ENCODE data around the gene RPL10A. TPM values are rescaled to one million over a fixed set of nuclear protein-coding genes. Genes with fewer than 3 reads are reported as not detected.

The RPL10A gene
- total RNA-seq, 1 donor from 2014 or later = 1,551 TPM

DNA sequence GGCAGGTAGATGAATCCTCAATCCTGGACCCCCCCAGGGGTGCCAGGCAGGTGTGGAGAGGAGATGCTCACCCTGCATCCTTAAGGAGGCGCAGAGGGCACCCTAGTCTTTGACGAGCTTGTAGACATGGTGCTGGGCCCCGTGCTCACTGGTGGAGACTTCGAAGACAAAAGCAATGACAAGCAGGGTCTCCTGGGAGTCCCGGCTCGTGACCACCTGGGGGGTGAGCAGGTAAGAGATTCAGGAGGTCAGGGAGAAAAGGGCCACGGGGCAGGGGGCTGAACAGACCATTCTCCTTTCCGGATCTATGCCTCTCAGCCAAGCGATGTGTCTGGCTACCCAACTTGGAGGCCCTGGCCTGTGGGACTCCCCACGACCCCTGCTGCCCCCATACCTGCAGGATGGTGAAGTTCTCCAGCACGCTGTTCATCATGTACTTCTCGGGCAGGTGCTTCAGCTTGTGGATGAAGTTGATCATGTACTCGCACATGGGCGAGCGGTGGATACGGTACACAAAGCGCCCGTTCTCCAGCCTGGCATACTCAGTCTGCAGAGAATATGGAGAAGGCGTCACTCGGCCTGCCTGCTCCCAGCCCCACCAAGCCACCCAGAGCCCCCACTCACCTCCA lies 6.9 kb downstream of the RPL10A start:
- DNase-seq (ENCODE audit: low read depth in 2 of 2) = no peak

- no peak for DNase-seq (ENCODE audit: low read depth in 2 of 2)
Measured at GRCh38 chr6:35475573-35475972, 7.4 kb downstream of the RPL10A start.

DNA sequence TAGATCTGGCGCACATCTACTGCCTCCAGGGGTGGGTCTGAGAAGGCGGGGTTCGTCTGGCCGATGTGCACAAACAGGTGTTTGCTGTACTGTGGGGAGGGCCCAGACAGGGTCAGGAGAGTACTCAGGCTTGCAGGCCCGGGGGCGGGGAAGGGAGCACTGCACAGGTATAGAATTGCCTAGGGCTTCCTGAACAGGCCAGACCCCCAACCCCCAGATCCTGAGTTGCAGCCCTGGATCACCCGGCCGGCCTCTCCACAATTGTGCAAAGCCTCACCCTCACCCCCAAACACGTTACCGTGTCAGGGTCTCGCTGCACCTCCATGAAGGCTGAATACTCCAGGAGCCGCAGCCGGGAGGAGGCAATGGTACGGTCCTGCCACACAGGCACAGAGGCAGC lies 7.8 kb downstream of the RPL10A start:
- no peak for DNase-seq (ENCODE audit: low read depth in 2 of 2)

- no peak for DNase-seq (ENCODE audit: low read depth in 2 of 2)
Measured at GRCh38 chr6:35477028-35477427, 8.8 kb downstream of the RPL10A start.

- no peak for DNase-seq (ENCODE audit: low read depth in 2 of 2)
Measured at GRCh38 chr6:35477551-35478179, 9.5 kb downstream of the RPL10A start.

DNA sequence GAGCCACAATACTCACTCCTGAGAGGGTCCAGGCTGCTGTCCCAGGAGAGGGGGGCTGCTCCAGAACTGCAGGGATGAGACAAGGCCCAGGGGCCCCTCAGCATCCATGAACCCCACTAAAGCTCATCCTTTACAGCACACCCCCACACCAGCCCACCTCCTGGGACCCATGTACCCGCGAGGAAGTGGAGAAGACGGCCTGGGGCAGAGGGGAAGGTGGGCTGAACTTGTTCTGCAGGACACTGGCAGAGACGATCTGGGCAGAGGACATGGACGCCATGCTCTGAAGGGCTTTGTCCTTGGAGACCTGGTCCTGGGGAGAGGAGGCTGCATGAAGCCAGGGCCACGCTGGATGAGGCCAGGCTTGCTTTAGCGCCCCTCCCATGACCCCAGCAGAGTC lies 10.1 kb downstream of the RPL10A start:
- no peak for DNase-seq (ENCODE audit: low read depth in 2 of 2)

DNA sequence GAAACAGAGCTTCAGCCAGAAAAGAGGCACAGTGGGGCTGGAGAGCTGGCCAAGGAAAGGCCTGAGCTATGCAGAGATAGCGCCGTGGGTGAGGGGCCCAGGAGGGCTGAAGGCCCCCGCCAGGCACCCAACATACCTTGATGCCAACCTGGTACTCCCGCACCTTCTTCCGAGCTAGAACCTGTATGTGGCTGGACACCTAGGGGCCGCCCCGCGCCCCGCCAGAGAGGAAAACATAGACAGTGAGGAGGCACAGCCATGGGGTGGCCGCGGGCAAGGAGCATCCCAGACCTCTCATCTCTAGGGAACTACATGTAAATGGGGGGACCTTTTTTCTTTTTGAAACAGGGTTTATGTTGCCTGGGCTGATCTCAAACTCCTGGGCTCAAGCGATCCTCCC lies 12.0 kb downstream of the RPL10A start:
- DNase-seq (ENCODE audit: low read depth in 2 of 2) = no peak

GRCh38 chr6:35481226-35481625 lies 13.0 kb downstream of the RPL10A start:
- no peak for DNase-seq (ENCODE audit: low read depth in 2 of 2)

GRCh38 chr6:35483062-35483461 lies 14.9 kb downstream of the RPL10A start:
- no peak for DNase-seq (ENCODE audit: low read depth in 2 of 2)

DNA sequence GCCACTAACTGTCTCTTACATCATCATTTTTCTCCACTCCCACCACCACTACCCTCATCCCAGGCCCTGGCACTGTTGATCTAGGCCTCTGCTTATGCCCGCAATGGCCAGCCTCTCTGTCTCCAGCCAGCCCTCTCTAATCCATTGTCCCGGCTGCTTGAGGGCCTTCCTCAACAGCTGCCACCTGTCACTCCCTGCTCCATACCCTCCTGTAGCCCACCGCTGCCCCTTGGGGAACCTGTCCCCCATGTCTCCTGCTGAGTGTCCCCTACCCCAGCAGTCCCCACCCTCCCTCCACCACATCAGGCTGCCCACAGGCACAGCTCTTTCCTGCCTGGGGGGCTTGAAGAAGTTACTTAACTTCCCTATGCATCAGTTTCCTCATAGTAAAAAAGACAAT lies 15.3 kb downstream of the RPL10A start:
- DNase-seq (ENCODE audit: low read depth in 2 of 2) = no peak

- DNase-seq (ENCODE audit: low read depth in 2 of 2) = no peak
Measured at GRCh38 chr6:35483893-35484645, 15.9 kb downstream of the RPL10A start.

DNA sequence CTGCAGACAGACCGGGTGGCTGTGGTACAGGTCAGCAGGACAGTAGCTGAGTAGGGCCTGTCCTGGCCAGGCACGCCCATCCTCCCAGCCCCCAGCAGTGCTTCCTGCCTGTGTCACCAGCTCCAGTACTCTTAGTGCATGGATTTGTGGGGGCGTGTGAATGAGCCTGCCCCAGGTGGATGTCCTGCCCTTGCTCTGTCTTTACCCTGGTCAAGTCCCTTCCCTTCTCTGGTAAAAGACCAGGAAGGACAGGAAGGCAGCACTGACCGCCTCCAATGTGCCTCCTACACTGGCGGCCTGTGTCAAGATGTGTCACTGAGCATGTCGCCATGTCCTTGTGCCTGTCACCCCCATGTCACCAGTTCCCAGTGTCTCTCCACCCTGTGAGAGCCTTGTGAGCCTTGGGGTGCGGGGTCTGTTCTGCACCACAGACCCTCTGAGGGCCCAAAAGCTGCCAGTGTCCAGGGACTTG lies 16.8 kb downstream of the RPL10A start:
- peak in 1 of 2 donors; percentile 45 for DNase-seq (ENCODE audit: low read depth in 2 of 2)

DNA sequence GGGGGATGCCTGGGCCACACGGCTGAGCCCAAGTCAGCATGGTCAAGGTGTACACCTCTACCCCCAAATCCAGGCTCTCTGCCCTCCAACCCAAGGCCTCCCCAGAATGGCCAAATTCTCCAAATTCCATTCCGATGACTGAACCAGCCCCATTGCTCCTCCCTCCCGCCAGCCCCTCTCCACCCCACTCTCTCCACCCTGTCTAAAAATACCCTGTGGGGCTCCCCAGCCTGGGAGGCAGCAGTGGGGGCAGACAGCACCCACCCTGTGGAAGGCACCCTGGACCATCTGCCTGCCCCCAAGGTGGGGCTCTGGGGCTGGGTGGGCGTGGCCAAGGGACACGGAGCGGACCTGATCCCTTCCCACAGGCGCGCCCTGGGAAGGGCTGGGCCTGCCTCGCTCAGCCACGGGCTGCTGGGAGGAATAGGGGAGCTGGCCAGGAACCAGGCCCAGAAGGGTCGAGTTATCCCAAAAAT lies 17.2 kb downstream of the RPL10A start:
- no peak for DNase-seq (ENCODE audit: low read depth in 2 of 2)

GRCh38 chr6:35486005-35486925 lies 18.1 kb downstream of the RPL10A start:
- DNase-seq (ENCODE audit: low read depth in 2 of 2) = no peak

- no peak for DNase-seq (ENCODE audit: low read depth in 2 of 2)
Measured at GRCh38 chr6:35487658-35488516, 19.7 kb downstream of the RPL10A start.

- DNase-seq (ENCODE audit: low read depth in 2 of 2) = no peak
Measured at GRCh38 chr6:35488517-35488862, 20.3 kb downstream of the RPL10A start.

DNA sequence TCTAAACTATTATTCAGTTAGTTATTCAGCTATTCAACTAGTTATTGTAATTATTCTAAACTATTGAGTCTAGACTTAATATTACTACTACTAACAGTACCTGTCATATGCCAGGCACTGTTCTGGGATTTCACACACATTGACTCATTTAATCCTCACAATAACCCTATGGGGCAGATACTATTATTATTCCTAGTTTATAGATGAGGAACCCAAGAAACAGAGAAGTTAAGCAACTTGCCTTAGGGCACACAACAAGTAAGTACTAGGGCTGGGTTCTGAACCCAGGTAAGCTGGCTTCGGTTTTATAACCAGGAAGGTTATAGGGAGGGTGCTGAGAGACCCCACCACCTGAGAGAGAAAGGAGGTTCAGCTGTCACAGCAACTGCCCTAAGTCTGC lies 20.9 kb downstream of the RPL10A start:
- DNase-seq (ENCODE audit: low read depth in 2 of 2) = no peak

GRCh38 chr6:35489995-35490791 lies 22.0 kb downstream of the RPL10A start:
- DNase-seq (ENCODE audit: low read depth in 2 of 2) = no peak

GRCh38 chr6:35490821-35491557 lies 22.8 kb downstream of the RPL10A start:
- no peak for DNase-seq (ENCODE audit: low read depth in 2 of 2)

Measured in lung microvascular endothelial cell (primary cell).